HG03045 (cell line): ENCODE results near the gene ANKRD39.
A peak's percentile ranks its signal among the peaks of the same experiment; 100 is the strongest.

Experiments
- ATAC-seq: cut with Tn5 transposase; IDR thresholded peaks from one replicate; pipeline ENCODE4 v1.9.1; 2021; ENCODE audit warnings: mild to moderate bottlenecking, moderate library complexity; ENCODE audit not compliant: unreplicated experiment

ANKRD39 gene

DNA sequence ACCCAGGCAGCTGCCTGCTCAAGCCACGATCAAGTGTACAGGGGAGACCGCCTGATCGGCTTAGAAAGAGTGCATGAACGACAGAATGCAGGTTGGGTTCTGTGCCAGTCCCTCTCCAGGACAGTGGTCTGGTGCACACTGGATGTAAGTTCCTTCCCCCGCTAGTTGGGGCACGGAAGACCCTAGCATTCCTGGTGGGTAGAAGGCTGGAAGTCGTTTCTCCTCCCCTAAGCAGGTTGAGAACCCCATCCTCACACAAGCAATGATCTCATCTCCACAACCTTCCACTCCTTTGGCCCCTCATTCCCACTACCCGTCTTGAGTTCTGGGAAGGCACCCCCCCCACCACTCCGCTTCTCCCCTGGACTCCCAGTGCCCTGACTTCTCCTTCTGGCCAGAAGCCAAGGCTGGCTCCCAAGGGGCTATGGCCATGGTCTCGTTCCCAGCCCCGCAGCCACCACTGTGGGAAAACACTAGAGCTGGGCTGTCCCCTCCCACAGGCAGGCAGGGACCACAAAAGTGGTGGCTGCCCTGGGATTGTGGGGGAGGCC lies 1.4 kb upstream of the ANKRD39 start:
- no peak for ATAC-seq

DNA sequence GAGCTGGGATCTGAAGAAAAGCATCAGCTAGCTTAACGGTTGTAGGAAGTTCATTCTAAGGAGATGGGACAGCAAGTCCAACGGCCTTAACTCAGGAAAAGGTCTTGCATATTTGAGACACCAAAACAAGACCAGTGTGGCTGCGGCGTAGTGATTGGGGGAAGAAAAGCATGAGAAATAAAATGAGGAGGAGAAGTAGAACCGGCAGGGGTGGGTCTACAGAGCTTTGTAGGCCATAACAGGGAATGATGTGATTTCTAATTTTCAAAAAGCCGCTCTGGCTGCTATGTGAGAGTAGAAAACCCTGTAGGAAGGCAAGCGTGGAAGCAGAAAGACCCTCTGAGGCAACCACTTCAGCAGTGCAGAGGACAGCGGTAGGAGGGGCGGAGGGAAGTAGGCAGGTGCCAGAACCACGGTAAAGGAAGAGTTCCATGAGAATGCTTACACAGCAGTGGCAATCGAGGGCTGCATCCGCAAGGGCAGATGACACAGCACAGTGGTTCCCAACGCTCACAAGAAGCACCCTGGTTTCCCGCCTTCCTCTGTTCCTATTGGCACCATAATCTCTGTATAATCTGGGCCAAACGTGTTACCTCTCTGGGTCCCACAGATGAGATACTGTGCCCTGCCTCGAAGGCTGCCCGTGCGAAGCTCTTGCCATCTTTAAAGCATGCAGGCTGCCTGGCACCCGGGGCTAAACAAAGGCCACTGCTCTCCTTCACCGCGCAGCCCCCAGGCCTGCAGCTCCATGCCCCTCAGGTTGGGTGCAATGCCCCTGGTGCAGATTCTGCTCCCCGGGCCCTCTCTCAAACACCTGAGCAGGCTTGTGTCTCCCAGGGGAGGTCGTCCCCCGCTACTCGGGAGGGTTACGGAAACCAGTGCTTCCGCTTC lies 795 bp downstream of the ANKRD39 start:
- ATAC-seq, result no peak

- ATAC-seq, result no peak
These were observed 4.5 kb downstream of the ANKRD39 start for GRCh38 chr2:96853321-96853720.

- ATAC-seq, result no peak
These were observed 5.1 kb downstream of the ANKRD39 start for GRCh38 chr2:96852667-96853066.

- no peak for ATAC-seq
These were observed 9.6 kb downstream of the ANKRD39 start for GRCh38 chr2:96848264-96848663.

- no peak for ATAC-seq
These were observed 10.2 kb downstream of the ANKRD39 start for GRCh38 chr2:96847586-96847985.

DNA sequence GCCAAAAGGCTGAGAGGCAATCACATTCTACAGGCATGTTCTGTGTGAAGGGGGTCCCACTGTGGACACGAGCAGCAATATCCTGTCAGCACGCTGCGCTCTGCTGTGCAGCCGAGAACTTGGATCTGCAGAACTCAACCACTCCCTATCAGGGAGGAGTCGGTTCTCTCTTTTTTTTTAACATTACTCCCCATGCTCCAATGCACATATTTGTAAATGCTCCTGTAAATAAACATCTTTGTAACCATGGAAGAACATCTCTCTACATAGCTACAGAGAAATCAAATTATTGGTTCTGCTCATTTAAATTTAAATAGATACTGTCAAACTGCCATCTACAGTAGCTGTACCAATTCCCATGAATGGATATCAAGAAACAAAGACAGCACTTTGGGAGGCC lies 11.0 kb downstream of the ANKRD39 start:
- no peak for ATAC-seq

DNA sequence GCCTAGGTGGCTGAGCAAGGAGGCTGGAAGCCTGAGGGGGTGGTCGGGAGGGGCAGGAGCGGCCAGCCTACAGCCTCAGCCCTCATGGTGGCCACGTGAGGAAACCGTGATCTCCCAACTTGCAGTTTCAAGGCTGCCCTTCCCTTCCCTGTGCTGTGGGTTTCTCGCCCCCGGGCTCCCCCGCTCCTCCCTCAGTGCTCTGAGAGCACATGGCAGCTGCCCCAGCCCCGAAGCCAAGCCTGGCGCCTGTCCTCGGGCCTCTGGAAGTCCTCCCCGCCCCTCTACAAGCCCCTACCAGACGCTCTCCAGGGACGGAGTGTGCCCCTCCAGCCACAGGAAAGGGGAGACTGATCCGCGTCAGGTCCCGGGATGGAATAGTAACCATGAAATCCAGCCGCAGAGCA lies 13.4 kb downstream of the ANKRD39 start:
- ATAC-seq, result no peak

DNA sequence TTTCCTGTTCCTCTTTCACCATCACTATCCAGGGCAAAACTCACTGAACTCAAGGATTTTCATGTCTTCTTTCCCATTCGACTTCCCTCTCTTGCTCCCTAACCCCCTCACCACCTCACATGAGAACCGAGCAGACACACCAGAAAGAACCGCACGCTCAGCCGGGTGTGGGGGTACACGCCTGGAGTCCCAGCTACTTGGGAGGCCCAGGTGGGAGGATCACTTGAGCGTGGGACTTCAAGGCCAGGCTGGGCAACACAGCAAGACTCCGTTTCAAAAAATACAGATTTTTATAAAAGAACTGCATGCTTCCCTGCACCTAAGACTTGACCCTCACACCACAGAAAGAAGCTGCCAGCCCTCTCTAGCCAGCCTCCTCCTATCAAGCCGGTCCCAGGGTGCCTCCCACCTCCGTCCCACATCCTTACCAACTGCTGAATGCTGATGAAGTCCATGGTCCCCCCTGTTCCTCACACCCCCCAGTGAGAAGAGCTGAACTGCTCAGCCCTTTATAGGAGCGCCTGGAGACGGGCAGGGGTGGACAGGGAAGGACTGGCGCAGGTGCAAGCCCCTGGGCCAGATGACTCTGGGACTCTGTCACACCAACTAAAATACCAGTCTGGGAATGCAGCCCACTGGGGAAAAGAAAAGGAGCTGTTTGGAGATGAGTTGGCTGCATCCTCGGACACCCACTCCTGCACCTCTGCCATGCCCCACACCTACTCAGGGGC lies 14.1 kb downstream of the ANKRD39 start, which contains the start of gene ANKRD23:
ANKRD23 (minus strand) TSS at position 484 of the 731 bp plus-strand sequence; CDS start at position 455, 29 bp downstream.
- ATAC-seq, result no peak

DNA sequence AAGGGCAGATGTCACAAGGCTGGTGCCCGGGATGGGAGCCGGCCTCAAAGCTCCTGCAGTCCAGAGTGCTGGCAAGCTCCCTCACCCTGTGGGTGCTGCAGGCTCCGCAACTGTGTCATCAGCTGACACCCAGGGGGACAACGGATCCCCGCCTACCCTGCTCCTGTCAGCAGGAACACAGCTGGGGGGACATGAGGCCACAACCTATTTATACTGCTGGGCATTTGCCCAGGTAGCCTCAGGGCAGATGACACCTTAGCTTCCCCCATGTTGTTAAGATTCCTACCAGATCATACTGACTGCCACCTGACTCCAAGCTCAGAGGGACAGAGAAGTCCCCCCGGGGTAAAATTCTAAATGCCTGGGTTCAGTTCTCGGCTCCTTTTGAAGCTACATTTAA lies 15.2 kb downstream of the ANKRD39 start:
- ATAC-seq, result no peak

DNA sequence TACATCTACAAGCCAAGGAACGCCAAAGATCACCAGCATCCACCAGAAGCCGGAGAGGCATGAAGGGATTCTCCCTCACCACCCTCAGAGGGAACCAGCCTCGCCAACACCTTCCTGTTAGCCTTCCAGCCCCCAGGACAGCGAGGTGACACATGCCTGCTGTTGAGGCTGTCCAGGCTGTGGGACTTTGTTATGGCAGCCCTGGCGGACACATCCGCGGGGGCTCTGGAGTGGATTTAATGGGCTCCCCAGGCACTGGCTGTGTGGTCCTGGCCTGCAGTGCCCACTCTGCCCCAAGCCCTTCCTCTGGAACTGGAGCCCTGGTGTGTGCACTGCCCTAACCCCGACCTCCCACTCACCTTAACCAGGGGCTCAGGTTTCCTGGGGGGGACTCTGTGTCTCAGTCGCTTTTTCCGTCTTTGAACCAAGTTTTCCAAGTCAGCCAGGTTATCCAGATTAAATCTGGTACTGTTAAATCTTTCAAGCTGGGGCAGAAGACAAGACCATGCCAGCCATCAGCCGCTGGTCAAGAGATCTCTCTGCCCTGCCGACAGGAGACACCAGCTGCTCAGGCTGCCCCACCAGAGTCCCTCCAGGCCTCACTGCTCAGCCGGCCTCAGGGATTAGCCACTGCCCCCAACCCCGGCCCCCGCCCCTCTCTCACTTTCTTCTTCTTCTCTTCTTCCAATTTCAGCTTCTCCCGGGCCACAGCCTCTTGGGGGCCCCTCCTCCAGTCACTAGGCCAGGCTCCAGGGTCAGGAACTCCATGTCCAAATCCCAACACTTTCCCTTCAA lies 15.9 kb downstream of the ANKRD39 start:
- no peak for ATAC-seq

- ATAC-seq, result no peak
These were observed 17.7 kb downstream of the ANKRD39 start for GRCh38 chr2:96839875-96840850.

DNA sequence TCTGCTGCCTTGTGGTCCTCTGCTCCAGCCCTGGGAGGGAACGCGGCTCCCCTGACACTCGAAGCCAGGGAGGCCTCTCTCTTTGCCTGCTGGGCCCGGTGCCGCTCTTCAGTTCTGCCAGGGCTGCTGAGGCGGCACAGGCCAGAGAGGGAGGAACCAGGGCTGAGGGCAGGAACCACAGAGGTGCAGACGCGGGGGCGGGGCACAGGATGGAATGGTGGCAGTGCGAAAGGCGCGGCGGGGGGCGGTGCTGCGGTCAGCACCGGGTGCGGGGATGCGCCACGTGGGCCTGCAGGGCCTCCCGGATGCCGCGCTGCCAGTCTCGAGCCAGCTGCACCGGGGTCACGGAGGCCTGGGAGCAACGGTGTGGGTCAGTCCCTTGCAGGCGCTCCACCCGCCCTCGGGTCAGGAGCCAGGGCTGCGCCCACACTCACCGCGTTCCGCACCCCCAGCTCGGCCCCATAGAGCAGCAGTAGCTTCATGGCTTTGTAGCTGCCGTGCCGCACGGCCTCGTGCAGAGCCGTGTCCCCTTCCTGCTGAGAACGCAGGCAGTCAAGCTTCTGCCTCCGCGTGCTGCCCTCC lies 18.4 kb downstream of the ANKRD39 start:
- peak; percentile 67 for ATAC-seq

DNA sequence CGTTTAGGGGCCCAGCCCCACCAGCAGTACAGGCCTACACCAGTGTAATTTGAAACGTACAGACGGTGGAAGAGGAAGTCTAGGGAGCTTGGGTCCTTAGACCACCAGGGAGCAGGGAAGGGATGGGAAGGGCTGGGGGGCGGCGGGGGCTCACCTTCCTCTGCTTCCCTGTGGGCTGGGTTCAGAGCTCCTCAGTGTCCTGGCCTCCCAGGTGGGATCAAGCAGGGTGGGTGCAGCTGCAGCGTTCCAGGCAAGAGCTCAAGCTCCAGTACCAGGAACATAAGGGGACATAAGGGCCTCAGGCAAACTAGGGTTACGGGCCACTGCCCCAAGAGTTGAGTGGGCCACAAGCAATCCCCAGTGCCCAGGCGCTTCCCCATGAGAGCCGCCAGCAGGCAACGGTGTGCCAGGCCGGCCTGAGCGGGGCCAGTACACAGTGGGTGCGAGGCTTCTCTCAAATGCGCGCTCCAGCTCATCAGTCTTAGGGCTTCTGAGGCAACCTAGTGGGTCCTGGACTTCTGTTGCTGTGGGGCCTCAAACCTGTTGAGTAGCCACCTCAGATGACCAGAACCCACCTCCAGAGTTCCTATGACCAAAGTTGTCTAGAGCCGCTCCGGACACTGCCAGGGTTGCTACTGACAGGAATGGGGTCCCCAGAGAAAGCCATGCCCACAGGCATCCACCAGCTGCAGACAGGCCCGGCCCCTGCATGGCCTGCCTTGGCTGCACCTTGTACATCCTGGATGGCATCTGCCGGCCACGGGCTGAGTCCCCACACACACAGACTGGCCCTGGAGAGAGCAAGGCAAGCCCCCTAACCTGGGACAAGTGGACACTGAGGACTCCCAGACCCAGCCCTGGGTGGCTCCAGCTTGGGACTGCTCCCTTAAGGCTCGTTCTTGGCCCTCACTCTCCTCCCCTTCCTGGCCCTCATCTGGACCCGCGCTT lies 19.2 kb downstream of the ANKRD39 start:
- ATAC-seq, result no peak

GRCh38 chr2:96837575-96837974 lies 20.2 kb downstream of the ANKRD39 start:
- ATAC-seq, result no peak

GRCh38 chr2:96835830-96836229 lies 22.0 kb downstream of the ANKRD39 start:
- no peak for ATAC-seq

- ATAC-seq, result no peak
These were observed 24.9 kb downstream of the ANKRD39 start for GRCh38 chr2:96832754-96833507.

GRCh38 chr2:96832408-96832753 lies 25.4 kb downstream of the ANKRD39 start:
- no peak for ATAC-seq
